ENCODE measurements around the gene MIEN1.

DNA sequence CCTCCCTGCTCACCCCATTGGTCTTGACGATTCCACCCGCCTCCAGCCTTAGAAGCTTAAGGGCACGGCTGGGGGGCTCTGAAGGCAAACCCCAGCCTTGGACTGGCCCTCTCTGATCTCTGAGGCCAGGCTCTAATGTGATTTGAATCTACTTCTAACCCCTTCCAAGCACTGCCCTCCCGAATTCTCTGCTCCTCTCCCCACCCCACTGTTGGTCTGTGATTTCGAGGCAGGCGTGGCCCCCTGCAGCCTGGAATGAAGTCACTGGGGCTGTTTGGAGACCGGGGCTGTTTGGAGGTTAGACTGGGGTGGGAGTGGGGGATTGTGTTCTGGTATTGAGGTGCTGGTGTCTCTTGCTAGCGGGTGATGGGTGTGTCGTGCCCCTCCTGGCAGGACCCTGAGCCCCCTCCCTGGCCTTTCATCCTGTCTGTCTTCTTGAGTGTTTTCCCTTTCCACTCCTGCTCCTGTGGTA, 9.6 kb upstream of the MIEN1 start:
- no peak for TF ChIP-seq POLR2A (IDR thresholded peaks at IDR 0.05)
- TF ChIP-seq CTCF (IDR thresholded peaks at IDR 0.05 in 4 of 5, conservative IDR thresholded peaks at IDR 0.05 in 1 of 5), result no peak
